Omental fat pad (tissue), 4 donors: Measurements from ENCODE around the gene ACBD5. TPM values are rescaled to one million over a fixed set of nuclear protein-coding genes. Genes with fewer than 3 reads are reported as not detected.

Experiments
- ATAC-seq: fragments of 150-250 bp; one replicate; pipeline ENCODE4 v1.9.1; 2016; ENCODE audit warnings: mild to moderate bottlenecking, moderate library complexity; ENCODE audit not compliant: low FRiP score
- DNase-seq: peaks from one replicate; pipeline ENCODE4 v3.0.0-alpha.2; 2019; ENCODE audit warnings: low spot score
- small RNA-seq: library from RNA; depleted of rRNA; stranded (forward); fragments of <200 nt; gene quantifications from one replicate; pipeline ENCODE3, GENCODE V24; 2016
- total RNA-seq, 4 donors: library from RNA; depleted of rRNA; stranded (reverse); fragments of >200 nt; gene quantifications; one replicate each; pipeline ENCODE4 v1.1.0, GENCODE V29; 2016
- TF ChIP-seq, protein P1 (sequence below), 3 donors: fragments of 450-650 bp; IDR thresholded peaks; one replicate each; pipeline ENCODE4 v1.5.1; 2016 to 2017; ENCODE audit warnings: antibody characterized with exemption in 3 of 3, mild to moderate bottlenecking in 3 of 3, moderate library complexity in 2 of 3

Gene ACBD5
- total RNA-seq, 4 donors from 2014 or later: 13.0 to 24.6 (median 19.2) TPM

DNA sequence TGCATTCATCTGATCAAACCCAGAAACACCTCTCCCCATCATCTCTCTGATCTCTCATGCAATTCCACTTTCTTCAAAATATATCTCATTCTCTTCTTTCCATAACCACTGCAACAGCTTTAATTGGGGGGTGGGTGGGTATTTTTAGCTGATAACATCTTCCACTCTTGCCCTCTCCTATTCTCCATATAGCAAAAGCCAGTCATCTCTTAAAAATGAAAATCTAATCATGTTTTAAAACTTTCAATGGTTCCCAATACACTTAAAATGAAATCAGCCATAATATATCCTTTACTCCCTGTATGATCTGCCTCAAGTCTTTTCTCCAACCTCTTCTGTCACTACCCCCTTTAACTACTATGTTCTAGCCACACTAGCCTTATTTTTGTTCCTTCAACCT is 87.9 kb downstream of the ACBD5 start:
- TF ChIP-seq, protein P1, sequence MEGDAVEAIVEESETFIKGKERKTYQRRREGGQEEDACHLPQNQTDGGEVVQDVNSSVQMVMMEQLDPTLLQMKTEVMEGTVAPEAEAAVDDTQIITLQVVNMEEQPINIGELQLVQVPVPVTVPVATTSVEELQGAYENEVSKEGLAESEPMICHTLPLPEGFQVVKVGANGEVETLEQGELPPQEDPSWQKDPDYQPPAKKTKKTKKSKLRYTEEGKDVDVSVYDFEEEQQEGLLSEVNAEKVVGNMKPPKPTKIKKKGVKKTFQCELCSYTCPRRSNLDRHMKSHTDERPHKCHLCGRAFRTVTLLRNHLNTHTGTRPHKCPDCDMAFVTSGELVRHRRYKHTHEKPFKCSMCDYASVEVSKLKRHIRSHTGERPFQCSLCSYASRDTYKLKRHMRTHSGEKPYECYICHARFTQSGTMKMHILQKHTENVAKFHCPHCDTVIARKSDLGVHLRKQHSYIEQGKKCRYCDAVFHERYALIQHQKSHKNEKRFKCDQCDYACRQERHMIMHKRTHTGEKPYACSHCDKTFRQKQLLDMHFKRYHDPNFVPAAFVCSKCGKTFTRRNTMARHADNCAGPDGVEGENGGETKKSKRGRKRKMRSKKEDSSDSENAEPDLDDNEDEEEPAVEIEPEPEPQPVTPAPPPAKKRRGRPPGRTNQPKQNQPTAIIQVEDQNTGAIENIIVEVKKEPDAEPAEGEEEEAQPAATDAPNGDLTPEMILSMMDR (IDR thresholded peaks at IDR 0.05): no peak
- DNase-seq: no peak
- no peak for ATAC-seq

DNA sequence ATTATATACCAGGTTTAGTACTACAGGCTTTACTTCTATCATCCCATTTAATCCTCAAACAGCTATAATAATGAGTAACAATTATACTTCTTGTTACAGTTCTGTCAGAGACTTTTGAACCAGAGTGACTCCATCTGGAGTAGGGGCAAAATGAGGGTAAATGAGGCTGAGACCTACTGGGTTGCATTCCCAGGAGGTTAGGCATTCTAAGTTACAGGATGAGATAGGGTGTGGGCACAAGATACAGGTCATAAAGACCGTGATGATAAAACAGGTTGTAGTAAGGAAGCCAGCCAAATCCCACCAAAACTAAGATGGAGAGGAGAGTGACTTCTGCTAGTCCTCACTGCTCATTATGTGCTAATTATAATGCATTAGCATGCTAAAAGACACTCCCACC is 90.3 kb downstream of the ACBD5 start:
- DNase-seq (no peak), ATAC-seq (no peak)
- TF ChIP-seq, protein P1 (IDR thresholded peaks at IDR 0.05): no peak

DNA sequence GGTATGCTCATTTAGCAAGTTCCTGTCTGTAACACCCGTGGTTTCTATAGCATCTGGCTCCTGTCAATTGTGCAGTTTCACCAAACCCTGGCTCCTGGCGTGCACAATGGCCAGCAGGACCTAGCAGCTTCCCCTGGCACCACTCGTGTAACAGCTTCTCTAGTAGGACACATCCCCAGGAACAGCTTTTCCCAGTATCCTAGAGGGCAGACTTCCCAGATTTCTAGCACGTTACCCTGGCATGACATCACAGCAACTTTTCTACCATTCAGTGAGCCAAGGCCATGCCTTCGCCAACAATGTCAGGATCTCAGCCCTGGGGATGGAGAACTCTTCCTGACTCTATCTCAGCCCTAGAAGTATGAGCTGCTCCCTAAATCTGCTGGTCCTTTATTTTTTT is 92.9 kb downstream of the ACBD5 start:
- TF ChIP-seq, protein P1 (IDR thresholded peaks at IDR 0.05): no peak
- ATAC-seq (no peak), DNase-seq (no peak)

DNA sequence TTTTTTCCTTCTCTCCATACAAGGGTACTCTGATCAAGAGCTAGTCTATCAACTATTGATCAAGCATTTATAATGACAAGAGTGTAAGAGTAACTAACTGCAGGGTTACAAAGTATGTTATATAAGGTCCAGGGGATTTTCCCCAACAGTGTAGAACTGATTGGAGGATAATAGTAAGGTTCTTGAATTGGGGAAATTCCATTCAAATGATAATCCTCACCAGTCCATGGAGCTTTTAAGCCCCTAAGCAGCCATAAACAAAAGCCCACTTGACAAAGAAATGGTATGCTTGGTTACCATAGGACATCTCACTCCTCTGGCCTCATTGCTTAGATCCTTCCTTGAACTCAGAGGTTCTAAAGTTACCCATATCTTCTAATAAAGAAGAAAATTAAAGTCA is 94.7 kb downstream of the ACBD5 start:
- no peak for DNase-seq
- TF ChIP-seq, protein P1 (IDR thresholded peaks at IDR 0.05): no peak
- ATAC-seq: no peak

Small RNA genes lying within 50 kb of the gene (small RNA-seq; reads per million reads assigned to genes)
- gene RNU2-24P (not detected), gene RNU7-12P (not detected)

Other genes with a start within 250 kb of the ACBD5 start
- gene ANKRD26, start 140.3 kb downstream of the ACBD5 start, total RNA-seq: 1 to 10 TPM; 3.4 to 9.1 (median 6.0) TPM
- 10 to 100 TPM; 55.7 to 68.9 (median 63.3) TPM for gene YME1L1, start 86.4 kb downstream of the ACBD5 start, total RNA-seq
- gene MASTL, start 85.4 kb downstream of the ACBD5 start, total RNA-seq: 10 to 100 TPM in 2 of 4 donors, 1 to 10 TPM in 2; 5.2 to 20.2 (median 9.2) TPM